A549 (cell line): ENCODE results near the gene NOTCH4. TPM values are rescaled to one million over a fixed set of nuclear protein-coding genes. Genes with fewer than 3 reads are reported as not detected.

Source experiments
- ATAC-seq, 2 experiments: fragments of 200-7000 bp in 1 of 2; fragments of >200 bp in 1 of 2; cut with Nextera tagmentation in 1 of 2; cut with Tn5 transposase in 1 of 2; 3 replicates each; pipeline versions ENCODE4 v1.8.0 to v1.9.1; 2018 to 2020; ENCODE audit warnings: mild to moderate bottlenecking in 1 of 2, moderate library complexity in 1 of 2
- CTCF ChIA-PET: fragments of 300-600 bp; sonication (Branson Sonifier 250); formaldehyde crosslinking; extraction: SDS; loops from one replicate; lab custom pipeline; 2021; ENCODE audit warnings: antibody characterized with exemption, inconsistent platforms; lab: Yijun Ruan, JAX
- POLR2A ChIA-PET: fragments of 350-600 bp; formaldehyde crosslinking; extraction: SDS; loops from one replicate; lab custom pipeline; 2021; ENCODE audit warnings: antibody characterized with exemption, inconsistent platforms; lab: Yijun Ruan, JAX
- DNase-seq, 2 experiments: peaks; one replicate each; pipeline versions ENCODE4 v3.0.0 to v3.0.0-alpha.2; 2011 to 2016; ENCODE audit warnings: low read depth in 1 of 2, low spot score in 1 of 2
- FAIRE-seq: peaks from 2 replicates; lab custom pipeline; 2011; peaks lifted over from hg19 to GRCh38; lab: Jason Lieb, UNC
- H3K27ac ChIP-seq, 2 experiments: fragments of >200 bp; sonication (Bioruptor Twin); formaldehyde crosslinking; 3 replicates each; pipeline ENCODE4 v1.5.1; 2016 to 2017
- H3K4me1 ChIP-seq: fragments of >200 bp; sonication (Bioruptor Twin); formaldehyde crosslinking; 3 replicates; pipeline ENCODE4 v1.6.1; 2016
- H3K4me2 ChIP-seq: fragments of >200 bp; sonication (Bioruptor Twin); formaldehyde crosslinking; 3 replicates; pipeline ENCODE4 v1.6.1; 2016
- H3K4me3 ChIP-seq: fragments of >200 bp; sonication (Bioruptor Twin); formaldehyde crosslinking; 3 replicates; pipeline ENCODE4 v1.5.1; 2016
- H3K9me3 ChIP-seq: fragments of >200 bp; sonication (Bioruptor Twin); formaldehyde crosslinking; 3 replicates; pipeline ENCODE4 v1.6.1; 2016
- CBX2 ChIP-seq: fragments of 200-600 bp; sonication (generic); IDR thresholded peaks from 2 replicates; pipeline ENCODE4 v1.6.1; 2016; ENCODE audit warnings: low read depth, mild to moderate bottlenecking, borderline replicate concordance
- CBX8 ChIP-seq: fragments of 200-600 bp; sonication (generic); IDR thresholded peaks from 2 replicates; pipeline ENCODE4 v1.6.1; 2016
- CHD4 ChIP-seq: fragments of 200-600 bp; sonication (generic); IDR thresholded peaks from 2 replicates; pipeline ENCODE4 v1.6.1; 2016; ENCODE audit warnings: antibody characterized with exemption, mild to moderate bottlenecking, borderline replicate concordance
- EHF ChIP-seq: fragments of 250-450 bp; sonication (Bioruptor Pico); IDR thresholded peaks from 2 replicates; pipeline ENCODE4 v1.5.0; 2020; ENCODE audit warnings: mild to moderate bottlenecking
- EHMT2 ChIP-seq: fragments of 200-600 bp; sonication (generic); IDR thresholded peaks from 2 replicates; pipeline ENCODE4 v1.6.1; 2016; ENCODE audit warnings: antibody characterized with exemption, low read depth, mild to moderate bottlenecking, moderate library complexity
- EP300 ChIP-seq, 2 experiments: fragments of >200 bp; sonication (Bioruptor Twin); formaldehyde crosslinking; IDR thresholded peaks; 2 replicates in 1 of 2; 3 replicates in 1 of 2; pipeline ENCODE4 v1.6.1; 2016 to 2017
- ESRRA ChIP-seq: fragments of 150-350 bp; IDR thresholded peaks from 2 replicates; pipeline ENCODE4 v1.6.1; 2014; ENCODE audit warnings: mild to moderate bottlenecking, low read length, borderline replicate concordance
- FOSB ChIP-seq: fragments of 250-450 bp; sonication (Bioruptor Pico); IDR thresholded peaks from 2 replicates; pipeline ENCODE4 v1.5.0; 2020; ENCODE audit warnings: mild to moderate bottlenecking, moderate library complexity
- HEYL ChIP-seq: fragments of 250-450 bp; sonication (Bioruptor Pico); IDR thresholded peaks from 2 replicates; pipeline ENCODE4 v1.8.0; 2021; ENCODE audit warnings: mild to moderate bottlenecking, moderate library complexity
- HOXA7 ChIP-seq: fragments of 250-450 bp; sonication (Bioruptor Pico); IDR thresholded peaks from 2 replicates; pipeline ENCODE4 v1.5.0; 2020; ENCODE audit warnings: mild to moderate bottlenecking, moderate library complexity
- JUNB ChIP-seq: fragments of >200 bp; sonication (Bioruptor Twin); formaldehyde crosslinking; IDR thresholded peaks from 2 replicates; pipeline ENCODE4 v1.6.1; 2016
- KDM1A ChIP-seq: fragments of 200-600 bp; sonication (generic); IDR thresholded peaks from 2 replicates; pipeline ENCODE4 v1.6.1; 2016; ENCODE audit warnings: low read depth, mild to moderate bottlenecking
- KDM5A ChIP-seq: fragments of 200-600 bp; sonication (generic); IDR thresholded peaks from 2 replicates; pipeline ENCODE4 v1.6.1; 2016; ENCODE audit warnings: antibody characterized with exemption, mild to moderate bottlenecking
- MAFK ChIP-seq: fragments of 450-650 bp; IDR thresholded peaks from 2 replicates; pipeline ENCODE4 v1.6.1; 2014; ENCODE audit not compliant: partially characterized antibody
- NFE2L2 ChIP-seq: fragments of 150-350 bp; conservative IDR thresholded peaks from 2 replicates; pipeline ENCODE4 v1.6.1; 2014; ENCODE audit warnings: low read length
- NR3C1 ChIP-seq: fragments of >200 bp; sonication (Bioruptor Twin); formaldehyde crosslinking; IDR thresholded peaks from 3 replicates; pipeline ENCODE4 v1.6.1; 2017
- RARB ChIP-seq: fragments of 250-450 bp; sonication (Bioruptor Pico); IDR thresholded peaks from 2 replicates; pipeline ENCODE4 v1.8.0; 2021; ENCODE audit warnings: mild to moderate bottlenecking, moderate library complexity
- RFX5 ChIP-seq: fragments of 450-650 bp; IDR thresholded peaks from 2 replicates; pipeline ENCODE4 v1.7.1; 2014; ENCODE audit warnings: antibody characterized with exemption, mild to moderate bottlenecking, moderate library complexity
- TP53 ChIP-seq: fragments of 250-450 bp; sonication (Bioruptor Pico); IDR thresholded peaks from 2 replicates; pipeline ENCODE4 v1.5.0; 2021; ENCODE audit warnings: mild to moderate bottlenecking, moderate library complexity
- ZC3H11A ChIP-seq: fragments of 450-650 bp; IDR thresholded peaks from 2 replicates; pipeline ENCODE4 v1.6.1; 2014; ENCODE audit warnings: antibody characterized with exemption, mild to moderate bottlenecking
- ZFP36 ChIP-seq: fragments of 450-650 bp; IDR thresholded peaks from 2 replicates; pipeline ENCODE4 v1.6.1; 2014; ENCODE audit warnings: borderline replicate concordance; ENCODE audit not compliant: partially characterized antibody
- ZNF302 ChIP-seq: fragments of 250-450 bp; sonication (Bioruptor Pico); IDR thresholded peaks from 2 replicates; pipeline ENCODE4 v1.9.0; 2021; ENCODE audit warnings: inconsistent platforms, mild to moderate bottlenecking, moderate library complexity
- ZSCAN20 ChIP-seq: fragments of 250-450 bp; sonication (Bioruptor Pico); IDR thresholded peaks from 2 replicates; pipeline ENCODE4 v1.8.0; 2022; ENCODE audit warnings: mild to moderate bottlenecking, moderate library complexity
- WGBS: methylation state at CpG from one replicate; pipeline ENCODE4 v1.1.6; 2017; ENCODE audit errors: missing lambda C conversion rate; 5-methylcytosine and 5-hydroxymethylcytosine counted together
- polyA plus RNA-seq, 4 experiments: library from polyadenylated mRNA; depleted of rRNA in 3 of 4; stranded (reverse); fragments of >200 nt; fragmentation: RNase III in 1 of 4; extraction: RNeasy Plus Mini Kit Qiagen cat#74134 plus additional on column Dnase treatment in 1 of 4; gene quantifications; 2 replicates in 3 of 4; 3 replicates in 1 of 4; pipeline ENCODE4 v1.2.3, GENCODE V29; 2011 to 2017
- TF ChIP-seq, protein P1 (sequence below): IDR thresholded peaks from 2 replicates; pipeline ENCODE4 v1.6.1; 2012
- TF ChIP-seq, protein P2 (sequence below): fragments of 250-450 bp; sonication (Bioruptor Pico); IDR thresholded peaks from 2 replicates; pipeline ENCODE4 v1.5.0; 2020; ENCODE audit warnings: low read depth, mild to moderate bottlenecking, moderate library complexity
- TF ChIP-seq, protein P3 (sequence below): fragments of 150-350 bp; IDR thresholded peaks from 2 replicates; pipeline ENCODE4 v1.6.1; 2014; ENCODE audit warnings: low read depth, mild to moderate bottlenecking, low read length

The NOTCH4 gene
- polyA plus RNA-seq, 2 of the 4 experiments (the other 2 are of a cell fraction), result 0.32 to 0.70 TPM

DNA sequence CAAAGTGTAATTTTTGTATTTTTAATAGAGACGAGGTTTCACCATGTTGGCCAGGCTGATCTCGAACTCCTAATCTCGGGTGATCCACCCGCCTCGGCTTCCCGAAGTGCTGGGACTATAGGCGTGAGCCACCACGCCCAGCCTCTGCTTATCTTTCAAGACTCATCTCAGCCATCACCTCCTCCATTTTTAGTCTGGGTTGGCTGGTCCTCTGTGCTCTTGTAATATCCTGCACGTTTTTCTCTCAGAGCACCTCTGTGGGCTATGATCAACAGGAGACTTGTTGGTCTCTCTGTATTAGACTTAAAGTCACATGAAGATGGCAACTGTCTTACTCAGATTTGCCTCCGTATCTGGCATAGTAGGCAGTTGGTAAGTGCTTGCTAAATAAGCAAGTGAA is 7.6 kb downstream of the NOTCH4 start:
- H3K27ac ChIP-seq, result no peak overlapping the region
- H3K9me3 ChIP-seq, result no peaks in the 10 kb centered on the region
- ChIA-PET POLR2A (no interaction called here), CTCF (no interaction called here)
- DNase-seq, result no peak
- no peak overlapping the region for H3K4me2 ChIP-seq
- 53% methylated on average over 10 of the region's 10 CpGs for WGBS
- FAIRE-seq, result no peak
- no peaks in the 10 kb centered on the region for H3K4me1 ChIP-seq
- ATAC-seq, result no peak
- TF ChIP-seq JUNB (no peak), FOSB (CRISPR knock-in tag) (no peak), EP300 (IDR thresholded peaks at IDR 0.05) (no peak), NR3C1 (no peak)
- no peak overlapping the region for H3K4me3 ChIP-seq

DNA sequence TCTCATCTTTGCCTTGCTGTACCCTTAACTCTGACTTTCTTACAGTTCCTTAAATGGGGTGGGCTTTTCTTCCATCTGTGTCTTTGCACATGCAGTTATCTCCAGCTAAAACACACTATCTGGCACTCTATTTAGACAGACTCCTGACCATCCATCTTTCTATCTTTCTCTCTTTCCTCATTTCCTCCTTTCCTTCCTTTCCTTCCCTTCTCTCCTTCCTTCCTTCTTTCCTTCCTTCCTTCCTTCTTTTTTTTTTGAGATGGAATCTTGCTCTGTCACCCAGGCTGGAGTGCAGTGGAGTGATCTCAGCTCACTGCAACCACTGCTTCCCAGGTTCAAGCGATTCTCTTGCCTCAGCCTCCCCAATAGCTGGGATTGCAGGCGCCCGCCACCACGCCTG is 8.2 kb downstream of the NOTCH4 start:
- ChIA-PET CTCF (interaction anchor here (0.6 to 1.2 kb wide), 3 partner anchors 20 to 260 kb away, joined by 3 to 5 read pairs (median 3); no protein-coding TSS in a partner anchor), POLR2A (no interaction called here)
- WGBS, result 70% methylated on average over 4 of the region's 4 CpGs
- no peaks in the 10 kb centered on the region for H3K9me3 ChIP-seq
- no peak for DNase-seq
- no peaks in the 10 kb centered on the region for H3K4me1 ChIP-seq
- no peak overlapping the region for H3K27ac ChIP-seq
- no peak for ATAC-seq
- TF ChIP-seq ESRRA (no peak), ZC3H11A (no peak), NFE2L2 (no peak), HOXA7 (CRISPR knock-in tag) (no peak), RARB (CRISPR knock-in tag) (no peak), CBX2 (no peak), CBX8 (no peak), EHF (CRISPR knock-in tag) (no peak), ZSCAN20 (no peak), NR3C1 (no peak), KDM5A (no peak), ZNF302 (CRISPR knock-in tag) (no peak)
- TF ChIP-seq, protein P1, sequence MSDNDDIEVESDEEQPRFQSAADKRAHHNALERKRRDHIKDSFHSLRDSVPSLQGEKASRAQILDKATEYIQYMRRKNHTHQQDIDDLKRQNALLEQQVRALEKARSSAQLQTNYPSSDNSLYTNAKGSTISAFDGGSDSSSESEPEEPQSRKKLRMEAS, result no peak
- TF ChIP-seq, protein P2, sequence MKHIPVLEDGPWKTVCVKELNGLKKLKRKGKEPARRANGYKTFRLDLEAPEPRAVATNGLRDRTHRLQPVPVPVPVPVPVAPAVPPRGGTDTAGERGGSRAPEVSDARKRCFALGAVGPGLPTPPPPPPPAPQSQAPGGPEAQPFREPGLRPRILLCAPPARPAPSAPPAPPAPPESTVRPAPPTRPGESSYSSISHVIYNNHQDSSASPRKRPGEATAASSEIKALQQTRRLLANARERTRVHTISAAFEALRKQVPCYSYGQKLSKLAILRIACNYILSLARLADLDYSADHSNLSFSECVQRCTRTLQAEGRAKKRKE (CRISPR knock-in tag), result no peak
- H3K4me3 ChIP-seq, result no peak overlapping the region
- FAIRE-seq, result no peak
- no peak overlapping the region for H3K4me2 ChIP-seq

DNA sequence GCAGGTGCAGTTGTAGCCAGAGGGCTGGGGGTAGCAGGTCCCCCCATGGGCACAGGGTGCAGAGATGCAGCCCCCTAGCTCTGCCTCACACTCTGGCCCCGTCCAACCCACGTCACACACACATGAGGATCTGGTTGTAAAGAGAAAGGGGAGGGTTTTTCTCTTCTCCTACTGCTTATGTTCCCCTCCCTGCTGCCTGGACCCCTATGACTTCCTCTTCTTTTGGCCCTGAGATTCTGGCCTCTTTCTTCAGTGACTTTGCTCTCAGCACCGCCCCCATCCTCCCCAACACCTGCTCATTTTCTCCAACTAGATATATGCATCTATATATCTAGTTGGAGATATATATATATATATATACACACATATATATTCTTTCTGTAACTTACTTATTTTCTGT is 9.7 kb downstream of the NOTCH4 start:
- WGBS, result 32% methylated on average over 3 of the region's 3 CpGs
- ChIA-PET CTCF (no interaction called here), POLR2A (no interaction called here)
- no peak for FAIRE-seq
- Histone ChIP-seq H3K9me3 (no peaks in the 10 kb centered on the region), H3K4me1 (no peaks in the 10 kb centered on the region), H3K27ac (no peak overlapping the region), H3K4me2 (no peak overlapping the region), H3K4me3 (no peak overlapping the region)
- TF ChIP-seq, protein P3, sequence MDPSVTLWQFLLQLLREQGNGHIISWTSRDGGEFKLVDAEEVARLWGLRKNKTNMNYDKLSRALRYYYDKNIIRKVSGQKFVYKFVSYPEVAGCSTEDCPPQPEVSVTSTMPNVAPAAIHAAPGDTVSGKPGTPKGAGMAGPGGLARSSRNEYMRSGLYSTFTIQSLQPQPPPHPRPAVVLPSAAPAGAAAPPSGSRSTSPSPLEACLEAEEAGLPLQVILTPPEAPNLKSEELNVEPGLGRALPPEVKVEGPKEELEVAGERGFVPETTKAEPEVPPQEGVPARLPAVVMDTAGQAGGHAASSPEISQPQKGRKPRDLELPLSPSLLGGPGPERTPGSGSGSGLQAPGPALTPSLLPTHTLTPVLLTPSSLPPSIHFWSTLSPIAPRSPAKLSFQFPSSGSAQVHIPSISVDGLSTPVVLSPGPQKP, result no peak
- TF ChIP-seq ZFP36 (no peak), RFX5 (no peak), HEYL (CRISPR knock-in tag) (no peak), MAFK (no peak), TP53 (no peak), KDM1A (no peak), KDM5A (no peak), EHMT2 (no peak), CHD4 (no peak)
- DNase-seq, result no peak
- no peak for ATAC-seq
